SU-DHL-6 (cell line): ENCODE measurements around the gene NEIL3.

Experiments used
- H2AFZ ChIP-seq: fragments of 200-600 bp; sonication (generic); 2 replicates; pipeline ENCODE4 v1.6.1; 2014; ENCODE audit warnings: low read depth, mild to moderate bottlenecking, moderate library complexity, mixed read lengths, antibody characterized with exemption, low read length; ENCODE audit not compliant: severe bottlenecking
- H3F3A ChIP-seq: fragments of 200-600 bp; shearing (Covaris generic); 2 replicates; pipeline ENCODE4 v1.6.0; 2016; ENCODE audit warnings: antibody characterized with exemption, mild to moderate bottlenecking; ENCODE audit not compliant: insufficient read depth
- H3K27ac ChIP-seq: fragments of 200-600 bp; sonication (generic); 2 replicates; pipeline ENCODE4 v1.5.1; 2016; ENCODE audit warnings: low read depth, mild to moderate bottlenecking, low read length, moderate library complexity, mixed read lengths
- H3K27me3 ChIP-seq: fragments of 200-600 bp; sonication (generic), shearing (Covaris generic); 2 replicates; pipeline ENCODE4 v1.6.0; 2014; ENCODE audit warnings: mild to moderate bottlenecking, low read length
- H3K36me3 ChIP-seq: fragments of 200-600 bp; sonication (generic); 2 replicates; pipeline ENCODE4 v1.6.1; 2014; ENCODE audit warnings: mild to moderate bottlenecking, low read length, mixed read lengths
- H3K4me2 ChIP-seq: fragments of 300-600, 200-600 bp; shearing (Covaris generic), sonication (generic); 2 replicates; pipeline ENCODE4 v1.6.0; 2014; ENCODE audit warnings: low read length, low read depth, mild to moderate bottlenecking; ENCODE audit not compliant: poor library complexity, severe bottlenecking
- H3K4me3 ChIP-seq: fragments of 200-600 bp; sonication (generic); 2 replicates; pipeline ENCODE4 v1.5.1; 2014; ENCODE audit warnings: antibody characterized with exemption, low read length, mild to moderate bottlenecking, mixed read lengths; ENCODE audit not compliant: insufficient read depth, poor library complexity, severe bottlenecking
- H3K79me2 ChIP-seq: fragments of 200-600 bp; sonication (generic); 2 replicates; pipeline ENCODE4 v1.6.1; 2014; ENCODE audit warnings: mild to moderate bottlenecking, low read length, moderate library complexity; ENCODE audit not compliant: insufficient read depth
- H3K9ac ChIP-seq: fragments of 200-600 bp; sonication (generic); 2 replicates; pipeline ENCODE4 v1.7.0; 2014; ENCODE audit warnings: mild to moderate bottlenecking, low read length
- H3K9me2 ChIP-seq: fragments of 200-600 bp; sonication (generic); replicated peaks from 2 replicates; pipeline ENCODE4 v1.6.1; 2014; ENCODE audit warnings: low read length; ENCODE audit not compliant: insufficient read depth
- H3K9me3 ChIP-seq: fragments of 200-600 bp; sonication (generic); 2 replicates; pipeline ENCODE4 v1.6.1; 2014; ENCODE audit warnings: low read length, mixed read lengths; ENCODE audit not compliant: insufficient read depth
- H4K20me1 ChIP-seq: fragments of 200-600 bp; sonication (generic); 2 replicates; pipeline ENCODE4 v1.6.1; 2014; ENCODE audit warnings: low read depth, mild to moderate bottlenecking, antibody characterized with exemption, low read length, moderate library complexity, mixed read lengths
- EZH2phosphoT487 ChIP-seq: fragments of 200-600 bp; sonication (generic), shearing (Covaris generic); conservative IDR thresholded peaks from 2 replicates; pipeline ENCODE4 v1.6.1; 2018; ENCODE audit warnings: mild to moderate bottlenecking, antibody characterized with exemption, low read length, moderate library complexity, mixed read lengths
- TF ChIP-seq, protein P1 (sequence below): fragments of 200-600 bp; sonication (generic); IDR thresholded peaks from one replicate; pipeline ENCODE4 v1.5.1; 2017; ENCODE audit warnings: antibody characterized with exemption, mild to moderate bottlenecking, low read length, moderate library complexity; ENCODE audit not compliant: insufficient read depth, poor library complexity, severe bottlenecking

The NEIL3 gene

DNA sequence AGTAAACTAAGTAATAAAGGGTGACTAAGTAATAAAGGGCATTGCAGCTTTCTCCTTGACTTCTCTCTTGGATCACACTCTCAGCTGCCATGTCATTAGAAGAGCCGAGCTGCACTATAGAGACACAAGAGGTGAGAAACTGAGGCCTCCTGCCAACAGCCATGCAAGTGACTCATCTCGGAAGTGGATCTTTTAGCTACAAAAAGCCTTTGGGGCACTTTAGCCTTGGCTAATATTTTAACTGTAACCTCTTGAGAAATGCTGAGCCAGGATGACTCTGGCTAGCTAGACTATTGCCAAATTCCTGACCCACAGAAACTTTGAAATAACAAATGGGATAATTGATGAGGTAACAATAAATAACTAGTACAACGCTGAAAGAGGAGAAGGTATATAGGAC, 1.5 kb upstream of the NEIL3 start:
- Histone ChIP-seq H3K9me2 (no peaks in the 10 kb centered on the region), H3K9me3 (no peaks in the 10 kb centered on the region), H3K4me3 (no peak overlapping the region), H3F3A (peaks cover 16% of the 10 kb centered on the region), H3K27ac (peak overlapping the region; percentile 98), H4K20me1 (peaks cover 17% of the 10 kb centered on the region; the same call in 1 of the 2 replicates), H2AFZ (peak overlapping the region; percentile 73), H3K27me3 (no peaks in the 10 kb centered on the region), H3K79me2 (peaks cover 34% of the 10 kb centered on the region), H3K9ac (peak overlapping the region; percentile 97), H3K36me3 (peaks cover 18% of the 10 kb centered on the region), H3K4me2 (peak overlapping the region; percentile 99)
- no peak for TF ChIP-seq EZH2phosphoT487
- TF ChIP-seq, protein P1, sequence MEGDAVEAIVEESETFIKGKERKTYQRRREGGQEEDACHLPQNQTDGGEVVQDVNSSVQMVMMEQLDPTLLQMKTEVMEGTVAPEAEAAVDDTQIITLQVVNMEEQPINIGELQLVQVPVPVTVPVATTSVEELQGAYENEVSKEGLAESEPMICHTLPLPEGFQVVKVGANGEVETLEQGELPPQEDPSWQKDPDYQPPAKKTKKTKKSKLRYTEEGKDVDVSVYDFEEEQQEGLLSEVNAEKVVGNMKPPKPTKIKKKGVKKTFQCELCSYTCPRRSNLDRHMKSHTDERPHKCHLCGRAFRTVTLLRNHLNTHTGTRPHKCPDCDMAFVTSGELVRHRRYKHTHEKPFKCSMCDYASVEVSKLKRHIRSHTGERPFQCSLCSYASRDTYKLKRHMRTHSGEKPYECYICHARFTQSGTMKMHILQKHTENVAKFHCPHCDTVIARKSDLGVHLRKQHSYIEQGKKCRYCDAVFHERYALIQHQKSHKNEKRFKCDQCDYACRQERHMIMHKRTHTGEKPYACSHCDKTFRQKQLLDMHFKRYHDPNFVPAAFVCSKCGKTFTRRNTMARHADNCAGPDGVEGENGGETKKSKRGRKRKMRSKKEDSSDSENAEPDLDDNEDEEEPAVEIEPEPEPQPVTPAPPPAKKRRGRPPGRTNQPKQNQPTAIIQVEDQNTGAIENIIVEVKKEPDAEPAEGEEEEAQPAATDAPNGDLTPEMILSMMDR: no peak

DNA sequence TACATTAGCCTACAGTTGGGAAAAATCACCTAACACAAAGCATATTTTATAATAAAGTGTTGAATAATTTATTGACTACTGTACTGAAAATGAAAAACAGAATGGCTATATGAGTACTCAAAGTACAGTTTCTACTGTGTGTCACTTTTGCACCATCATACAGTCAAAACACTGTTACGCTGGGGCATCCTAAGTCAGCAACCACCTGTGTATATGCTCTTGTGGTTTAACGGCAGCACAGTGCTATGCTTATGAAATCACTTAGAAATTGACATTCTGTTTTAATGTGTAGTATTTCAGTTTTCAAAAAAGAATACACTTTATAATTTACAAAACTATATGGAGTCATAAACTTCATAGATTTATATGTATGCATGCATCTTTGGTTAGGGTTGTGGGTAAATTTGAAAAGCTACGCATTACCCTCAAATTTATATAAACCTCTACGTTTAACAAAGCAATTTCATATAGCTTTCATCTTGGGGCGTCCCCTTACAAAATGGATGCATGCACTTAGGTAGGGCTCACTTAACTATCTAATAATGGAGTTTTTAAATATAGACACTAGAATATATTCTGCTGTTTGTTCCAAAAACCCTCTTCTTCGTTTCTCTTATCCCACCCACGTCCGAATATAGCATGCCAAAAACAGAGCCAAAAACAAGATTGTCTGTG, 690 bp upstream of the NEIL3 start:
- Histone ChIP-seq H3K27ac (peak overlapping the region; percentile 98), H3K79me2 (peaks cover 43% of the 10 kb centered on the region), H3K4me3 (peak overlapping the region; percentile 95), H3K36me3 (peaks cover 27% of the 10 kb centered on the region), H4K20me1 (peaks cover 23% of the 10 kb centered on the region; the same call in 1 of the 2 replicates), H3K9me2 (no peaks in the 10 kb centered on the region), H3K27me3 (no peaks in the 10 kb centered on the region), H3F3A (peaks cover 16% of the 10 kb centered on the region), H2AFZ (peak overlapping the region; percentile 73), H3K9me3 (no peaks in the 10 kb centered on the region), H3K4me2 (peak overlapping the region; percentile 99), H3K9ac (peak overlapping the region; percentile 97)
- TF ChIP-seq, protein P1: no peak
- no peak for TF ChIP-seq EZH2phosphoT487

DNA sequence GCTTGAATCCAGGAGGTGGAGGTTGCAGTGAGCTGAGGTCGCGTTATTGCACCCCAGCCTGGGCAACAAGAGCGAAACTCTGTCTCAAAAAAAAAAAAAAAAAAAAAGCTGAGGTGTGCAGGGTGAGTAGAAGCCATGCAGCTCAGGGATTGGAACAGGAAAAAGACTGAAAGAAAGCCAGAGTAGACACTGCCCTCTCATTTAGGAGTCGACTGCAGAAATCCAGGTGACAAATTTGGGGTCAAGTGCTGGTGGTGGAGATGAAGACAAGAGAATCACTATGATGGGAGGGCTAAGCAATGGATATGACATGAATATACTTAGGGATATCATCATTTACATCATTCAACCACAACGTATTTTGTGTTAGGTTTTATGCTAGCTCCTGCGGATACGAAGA, 1.9 kb downstream of the NEIL3 start:
- H3K9me3 ChIP-seq: no peaks in the 10 kb centered on the region
- H3K79me2 ChIP-seq: peaks cover 69% of the 10 kb centered on the region
- no peaks in the 10 kb centered on the region for H3K9me2 ChIP-seq
- peak overlapping the region; percentile 97 for H3K9ac ChIP-seq
- H3K4me3 ChIP-seq: peak overlapping the region; percentile 25
- no peak for TF ChIP-seq EZH2phosphoT487
- TF ChIP-seq, protein P1: no peak
- peaks cover 30% of the 10 kb centered on the region; the same call in 1 of the 2 replicates for H4K20me1 ChIP-seq
- peak overlapping the region; percentile 99 for H3K4me2 ChIP-seq
- H3F3A ChIP-seq: peaks cover 16% of the 10 kb centered on the region
- no peaks in the 10 kb centered on the region for H3K27me3 ChIP-seq
- H2AFZ ChIP-seq: no peak overlapping the region
- H3K27ac ChIP-seq: peak overlapping the region; percentile 98
- peaks cover 35% of the 10 kb centered on the region for H3K36me3 ChIP-seq
